Neural cell (in vitro differentiated cells): ENCODE data around the gene ACOT13.

Experiments used
- EZH2 ChIP-seq: fragments of 200-600, 300-800 bp; shearing (Covaris generic), sonication (generic); IDR thresholded peaks from 2 replicates; pipeline ENCODE4 v1.6.1; 2014; ENCODE audit warnings: antibody characterized with exemption, low read length, borderline replicate concordance, mild to moderate bottlenecking; ENCODE audit not compliant: insufficient read depth, poor library complexity, severe bottlenecking
- TF ChIP-seq, protein P1 (sequence below): fragments of 450-650 bp; IDR thresholded peaks from 2 replicates; pipeline ENCODE4 v1.5.1; 2014; ENCODE audit warnings: antibody characterized with exemption, mild to moderate bottlenecking, moderate library complexity; ENCODE audit not compliant: poor library complexity, severe bottlenecking

DNA sequence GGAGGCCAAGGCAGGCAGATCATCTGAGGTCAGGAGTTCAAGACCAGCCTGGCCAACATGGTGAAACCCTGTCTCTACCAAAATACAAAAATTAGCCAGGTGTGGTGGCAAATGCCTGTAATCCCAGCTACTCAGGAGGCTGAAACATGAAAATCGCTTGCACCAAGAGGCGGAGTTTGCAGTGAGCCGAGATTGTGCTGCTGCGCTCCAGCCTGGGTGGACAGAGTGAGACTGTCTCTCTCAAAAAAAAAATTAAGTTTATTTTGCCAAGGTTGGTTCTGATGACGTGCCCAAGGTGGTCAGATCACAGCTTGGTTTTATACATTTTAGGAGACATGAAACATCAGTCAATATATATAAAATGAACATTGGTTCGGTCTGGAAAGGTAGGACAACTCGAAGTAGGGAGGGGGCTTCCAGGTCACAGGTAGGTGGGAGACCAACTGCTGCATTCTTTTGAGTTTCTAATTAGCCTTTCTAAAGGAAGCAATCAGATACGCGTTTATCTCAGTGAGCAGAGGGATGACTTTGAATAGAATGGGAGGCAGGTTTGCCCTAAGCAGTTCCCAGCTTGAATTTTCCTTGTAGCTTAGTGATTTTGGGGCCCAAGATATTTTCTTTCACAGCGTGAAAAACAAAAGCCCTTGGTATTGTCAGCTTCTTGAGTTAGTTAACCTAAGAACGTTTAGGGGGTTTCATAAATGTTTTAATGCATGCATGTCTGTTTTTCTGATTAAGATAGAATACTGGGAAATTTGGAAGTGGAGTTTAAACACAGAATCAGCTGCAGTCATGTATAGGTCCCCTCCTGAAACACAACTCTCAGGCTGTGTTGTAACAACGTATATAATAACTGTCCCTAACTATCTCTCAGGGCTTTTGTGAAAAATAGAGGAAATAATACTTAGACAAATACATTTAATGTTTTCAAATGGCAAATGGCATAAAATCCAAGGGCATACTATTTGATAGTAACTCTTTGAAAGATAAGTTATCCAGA lies 16.7 kb downstream of the ACOT13 start:
- TF ChIP-seq, protein P1, sequence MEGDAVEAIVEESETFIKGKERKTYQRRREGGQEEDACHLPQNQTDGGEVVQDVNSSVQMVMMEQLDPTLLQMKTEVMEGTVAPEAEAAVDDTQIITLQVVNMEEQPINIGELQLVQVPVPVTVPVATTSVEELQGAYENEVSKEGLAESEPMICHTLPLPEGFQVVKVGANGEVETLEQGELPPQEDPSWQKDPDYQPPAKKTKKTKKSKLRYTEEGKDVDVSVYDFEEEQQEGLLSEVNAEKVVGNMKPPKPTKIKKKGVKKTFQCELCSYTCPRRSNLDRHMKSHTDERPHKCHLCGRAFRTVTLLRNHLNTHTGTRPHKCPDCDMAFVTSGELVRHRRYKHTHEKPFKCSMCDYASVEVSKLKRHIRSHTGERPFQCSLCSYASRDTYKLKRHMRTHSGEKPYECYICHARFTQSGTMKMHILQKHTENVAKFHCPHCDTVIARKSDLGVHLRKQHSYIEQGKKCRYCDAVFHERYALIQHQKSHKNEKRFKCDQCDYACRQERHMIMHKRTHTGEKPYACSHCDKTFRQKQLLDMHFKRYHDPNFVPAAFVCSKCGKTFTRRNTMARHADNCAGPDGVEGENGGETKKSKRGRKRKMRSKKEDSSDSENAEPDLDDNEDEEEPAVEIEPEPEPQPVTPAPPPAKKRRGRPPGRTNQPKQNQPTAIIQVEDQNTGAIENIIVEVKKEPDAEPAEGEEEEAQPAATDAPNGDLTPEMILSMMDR, result no peak
- no peak for TF ChIP-seq EZH2
